WTC11 (cell line): Measurements from ENCODE around the gene THSD4. TPM values are rescaled to one million over a fixed set of nuclear protein-coding genes. Genes with fewer than 3 reads are reported as not detected.

Experiments used
- ATAC-seq: fragments of 200-7000 bp; cut with Tn5 transposase; 2 replicates; pipeline ENCODE4 v1.10.0; 2021; ENCODE audit warnings: mild to moderate bottlenecking, moderate library complexity
- CTCF ChIA-PET: fragments of 300-600 bp; sonication (Branson Sonifier 250); formaldehyde crosslinking; loops from one replicate; lab custom pipeline; 2021; ENCODE audit warnings: antibody characterized with exemption; lab: Charles Lee
- POLR2A ChIA-PET: fragments of 350-600 bp; sonication (Branson Sonifier 250); formaldehyde crosslinking; loops from one replicate; lab custom pipeline; 2021; ENCODE audit warnings: antibody characterized with exemption; lab: Charles Lee
- DNase-seq: peaks from one replicate; pipeline ENCODE4 v3.0.0; 2021; ENCODE audit warnings: low spot score
- H3K27ac Mint-ChIP-seq: 2 replicates; pipeline ENCODE4 v1.8.0; 2021; ENCODE audit warnings: mixed read lengths
- H3K27me3 Mint-ChIP-seq: 2 replicates; pipeline ENCODE4 v1.8.0; 2021; ENCODE audit warnings: low read depth, mild to moderate bottlenecking, moderate library complexity, mixed read lengths
- H3K36me3 Mint-ChIP-seq: 2 replicates; pipeline ENCODE4 v1.8.0; 2021; ENCODE audit warnings: mixed read lengths
- H3K4me1 Mint-ChIP-seq: 2 replicates; pipeline ENCODE4 v1.8.0; 2022; ENCODE audit warnings: mixed read lengths
- H3K4me3 Mint-ChIP-seq: 2 replicates; pipeline ENCODE4 v1.8.0; 2021; ENCODE audit warnings: mild to moderate bottlenecking, moderate library complexity, mixed read lengths
- H3K9me3 Mint-ChIP-seq: 2 replicates; pipeline ENCODE4 v1.8.0; 2021; ENCODE audit warnings: mixed read lengths
- ATF1 ChIP-seq: sonication (generic); formaldehyde crosslinking; IDR thresholded peaks from 2 replicates; pipeline ENCODE4 v1.8.1; 2023; ENCODE audit warnings: mild to moderate bottlenecking, moderate library complexity, missing genetic modification reagents
- E2F1 ChIP-seq: sonication (generic); formaldehyde crosslinking; IDR thresholded peaks from 2 replicates; pipeline ENCODE4 v1.8.0; 2022; ENCODE audit warnings: mild to moderate bottlenecking, missing genetic modification reagents
- EMX1 ChIP-seq: fragments of 250-450 bp; sonication (Bioruptor Pico); IDR thresholded peaks from 2 replicates; pipeline ENCODE4 v1.8.0; 2021; ENCODE audit warnings: mild to moderate bottlenecking
- GRHL2 ChIP-seq: fragments of 250-450 bp; sonication (Bioruptor Pico); IDR thresholded peaks from 2 replicates; pipeline ENCODE4 v1.8.0; 2022; ENCODE audit warnings: mild to moderate bottlenecking, moderate library complexity; ENCODE audit not compliant: insufficient replicate concordance, severe bottlenecking
- JAZF1 ChIP-seq: fragments of 250-450 bp; sonication (Bioruptor Pico); IDR thresholded peaks from 2 replicates; pipeline ENCODE4 v1.9.0; 2021; ENCODE audit warnings: moderate library complexity, mild to moderate bottlenecking, inconsistent platforms
- KAT7 ChIP-seq: sonication (generic); formaldehyde crosslinking; IDR thresholded peaks from 2 replicates; pipeline ENCODE4 v1.8.1; 2023; ENCODE audit warnings: missing genetic modification reagents, mild to moderate bottlenecking, borderline replicate concordance
- NR1H2 ChIP-seq: sonication (generic); formaldehyde crosslinking; IDR thresholded peaks from 2 replicates; pipeline ENCODE4 v1.9.0; 2021; ENCODE audit warnings: mild to moderate bottlenecking, moderate library complexity, missing genetic modification reagents
- OVOL2 ChIP-seq: fragments of 250-450 bp; sonication (Bioruptor Pico); IDR thresholded peaks from 2 replicates; pipeline ENCODE4 v1.9.0; 2021; ENCODE audit warnings: mild to moderate bottlenecking, borderline replicate concordance
- USF1 ChIP-seq: sonication (generic); formaldehyde crosslinking; IDR thresholded peaks from 2 replicates; pipeline ENCODE4 v1.8.0; 2022; ENCODE audit warnings: mild to moderate bottlenecking, missing genetic modification reagents
- ZBTB43 ChIP-seq: sonication (generic); formaldehyde crosslinking; IDR thresholded peaks from 2 replicates; pipeline ENCODE4 v1.8.1; 2023; ENCODE audit warnings: mild to moderate bottlenecking, missing genetic modification reagents
- ZNF263 ChIP-seq: sonication (generic); formaldehyde crosslinking; IDR thresholded peaks from 2 replicates; pipeline ENCODE4 v1.8.1; 2022; ENCODE audit warnings: low read depth, mild to moderate bottlenecking, moderate library complexity, missing genetic modification reagents
- total RNA-seq: library from RNA; stranded (reverse); gene quantifications from 3 replicates; pipeline ENCODE4 v1.2.3, GENCODE V29; 2021
- TF ChIP-seq, protein P1 (sequence below): sonication (generic); formaldehyde crosslinking; IDR thresholded peaks from 2 replicates; pipeline ENCODE4 v1.8.0; 2023; ENCODE audit warnings: missing genetic modification reagents, mild to moderate bottlenecking, borderline replicate concordance
- TF ChIP-seq, protein P2 (sequence below): sonication (generic); formaldehyde crosslinking; IDR thresholded peaks from 2 replicates; pipeline ENCODE4 v1.8.0; 2022; ENCODE audit warnings: missing genetic modification reagents
- TF ChIP-seq, protein P3 (sequence below): fragments of 250-450 bp; sonication (Bioruptor Pico); IDR thresholded peaks from 2 replicates; pipeline ENCODE4 v1.9.0; 2021; ENCODE audit warnings: mild to moderate bottlenecking
- TF ChIP-seq, protein P4 (sequence below): sonication (generic); formaldehyde crosslinking; IDR thresholded peaks from 2 replicates; pipeline ENCODE4 v1.8.0; 2022; ENCODE audit warnings: mild to moderate bottlenecking, missing genetic modification reagents

The THSD4 gene
- total RNA-seq, 1 experiment from 2014 or later = 7.8 TPM

- POLR2A ChIA-PET = interaction anchor here (0.7 kb wide), 1 partner anchor 264 kb away, joined by 3 read pairs; no protein-coding TSS in a partner anchor
- Mint-ChIP-seq H3K9me3 (no peaks in the 10 kb centered on the region), H3K27me3 (no peaks in the 10 kb centered on the region), H3K36me3 (no peaks in the 10 kb centered on the region), H3K27ac (no peak overlapping the region), H3K4me3 (no peak overlapping the region), H3K4me1 (peaks cover 20% of the 10 kb centered on the region)
- CTCF ChIA-PET = no interaction called here
- no peak for DNase-seq
- ATAC-seq = no peak
- no peak for TF ChIP-seq OVOL2 (CRISPR knock-in tag)
- no peak for TF ChIP-seq ZBTB43
- TF ChIP-seq EMX1 = no peak
- TF ChIP-seq KAT7 (CRISPR knock-in tag) = no peak
Measured at GRCh38 chr15:71328453-71328852, 213.2 kb downstream of the THSD4 start.

DNA sequence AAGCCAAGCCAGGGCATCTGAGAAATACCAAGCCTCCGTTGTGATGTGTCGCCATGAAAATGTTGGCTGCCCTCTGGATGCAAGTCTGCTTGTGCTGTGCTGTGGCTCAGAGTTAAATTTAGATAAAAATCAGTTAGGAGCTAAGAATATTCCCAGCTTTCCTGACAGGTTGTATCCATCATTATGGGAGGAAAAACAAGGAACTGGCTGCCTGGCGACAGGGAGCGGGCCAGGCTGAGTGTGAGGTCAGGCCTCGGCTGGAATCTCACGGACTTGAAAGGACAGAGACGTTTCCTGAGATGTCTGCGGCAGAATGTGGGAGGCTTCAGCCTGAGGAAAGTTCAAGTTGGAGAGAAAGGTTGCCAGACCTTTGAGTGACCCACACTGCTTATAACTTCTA is 213.8 kb downstream of the THSD4 start:
- TF ChIP-seq ZNF263 (CRISPR knock-in tag) (no peak), JAZF1 (CRISPR knock-in tag) (no peak), ATF1 (CRISPR knock-in tag) (no peak), USF1 (CRISPR knock-in tag) (no peak), EMX1 (no peak), NR1H2 (CRISPR knock-in tag) (no peak), GRHL2 (CRISPR knock-in tag) (no peak), E2F1 (no peak)
- TF ChIP-seq, protein P1, sequence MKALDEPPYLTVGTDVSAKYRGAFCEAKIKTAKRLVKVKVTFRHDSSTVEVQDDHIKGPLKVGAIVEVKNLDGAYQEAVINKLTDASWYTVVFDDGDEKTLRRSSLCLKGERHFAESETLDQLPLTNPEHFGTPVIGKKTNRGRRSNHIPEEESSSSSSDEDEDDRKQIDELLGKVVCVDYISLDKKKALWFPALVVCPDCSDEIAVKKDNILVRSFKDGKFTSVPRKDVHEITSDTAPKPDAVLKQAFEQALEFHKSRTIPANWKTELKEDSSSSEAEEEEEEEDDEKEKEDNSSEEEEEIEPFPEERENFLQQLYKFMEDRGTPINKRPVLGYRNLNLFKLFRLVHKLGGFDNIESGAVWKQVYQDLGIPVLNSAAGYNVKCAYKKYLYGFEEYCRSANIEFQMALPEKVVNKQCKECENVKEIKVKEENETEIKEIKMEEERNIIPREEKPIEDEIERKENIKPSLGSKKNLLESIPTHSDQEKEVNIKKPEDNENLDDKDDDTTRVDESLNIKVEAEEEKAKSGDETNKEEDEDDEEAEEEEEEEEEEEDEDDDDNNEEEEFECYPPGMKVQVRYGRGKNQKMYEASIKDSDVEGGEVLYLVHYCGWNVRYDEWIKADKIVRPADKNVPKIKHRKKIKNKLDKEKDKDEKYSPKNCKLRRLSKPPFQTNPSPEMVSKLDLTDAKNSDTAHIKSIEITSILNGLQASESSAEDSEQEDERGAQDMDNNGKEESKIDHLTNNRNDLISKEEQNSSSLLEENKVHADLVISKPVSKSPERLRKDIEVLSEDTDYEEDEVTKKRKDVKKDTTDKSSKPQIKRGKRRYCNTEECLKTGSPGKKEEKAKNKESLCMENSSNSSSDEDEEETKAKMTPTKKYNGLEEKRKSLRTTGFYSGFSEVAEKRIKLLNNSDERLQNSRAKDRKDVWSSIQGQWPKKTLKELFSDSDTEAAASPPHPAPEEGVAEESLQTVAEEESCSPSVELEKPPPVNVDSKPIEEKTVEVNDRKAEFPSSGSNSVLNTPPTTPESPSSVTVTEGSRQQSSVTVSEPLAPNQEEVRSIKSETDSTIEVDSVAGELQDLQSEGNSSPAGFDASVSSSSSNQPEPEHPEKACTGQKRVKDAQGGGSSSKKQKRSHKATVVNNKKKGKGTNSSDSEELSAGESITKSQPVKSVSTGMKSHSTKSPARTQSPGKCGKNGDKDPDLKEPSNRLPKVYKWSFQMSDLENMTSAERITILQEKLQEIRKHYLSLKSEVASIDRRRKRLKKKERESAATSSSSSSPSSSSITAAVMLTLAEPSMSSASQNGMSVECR (CRISPR knock-in tag) = no peak
- TF ChIP-seq, protein P2, sequence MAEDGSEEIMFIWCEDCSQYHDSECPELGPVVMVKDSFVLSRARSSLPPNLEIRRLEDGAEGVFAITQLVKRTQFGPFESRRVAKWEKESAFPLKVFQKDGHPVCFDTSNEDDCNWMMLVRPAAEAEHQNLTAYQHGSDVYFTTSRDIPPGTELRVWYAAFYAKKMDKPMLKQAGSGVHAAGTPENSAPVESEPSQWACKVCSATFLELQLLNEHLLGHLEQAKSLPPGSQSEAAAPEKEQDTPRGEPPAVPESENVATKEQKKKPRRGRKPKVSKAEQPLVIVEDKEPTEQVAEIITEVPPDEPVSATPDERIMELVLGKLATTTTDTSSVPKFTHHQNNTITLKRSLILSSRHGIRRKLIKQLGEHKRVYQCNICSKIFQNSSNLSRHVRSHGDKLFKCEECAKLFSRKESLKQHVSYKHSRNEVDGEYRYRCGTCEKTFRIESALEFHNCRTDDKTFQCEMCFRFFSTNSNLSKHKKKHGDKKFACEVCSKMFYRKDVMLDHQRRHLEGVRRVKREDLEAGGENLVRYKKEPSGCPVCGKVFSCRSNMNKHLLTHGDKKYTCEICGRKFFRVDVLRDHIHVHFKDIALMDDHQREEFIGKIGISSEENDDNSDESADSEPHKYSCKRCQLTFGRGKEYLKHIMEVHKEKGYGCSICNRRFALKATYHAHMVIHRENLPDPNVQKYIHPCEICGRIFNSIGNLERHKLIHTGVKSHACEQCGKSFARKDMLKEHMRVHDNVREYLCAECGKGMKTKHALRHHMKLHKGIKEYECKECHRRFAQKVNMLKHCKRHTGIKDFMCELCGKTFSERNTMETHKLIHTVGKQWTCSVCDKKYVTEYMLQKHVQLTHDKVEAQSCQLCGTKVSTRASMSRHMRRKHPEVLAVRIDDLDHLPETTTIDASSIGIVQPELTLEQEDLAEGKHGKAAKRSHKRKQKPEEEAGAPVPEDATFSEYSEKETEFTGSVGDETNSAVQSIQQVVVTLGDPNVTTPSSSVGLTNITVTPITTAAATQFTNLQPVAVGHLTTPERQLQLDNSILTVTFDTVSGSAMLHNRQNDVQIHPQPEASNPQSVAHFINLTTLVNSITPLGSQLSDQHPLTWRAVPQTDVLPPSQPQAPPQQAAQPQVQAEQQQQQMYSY = no peak
- TF ChIP-seq, protein P3, sequence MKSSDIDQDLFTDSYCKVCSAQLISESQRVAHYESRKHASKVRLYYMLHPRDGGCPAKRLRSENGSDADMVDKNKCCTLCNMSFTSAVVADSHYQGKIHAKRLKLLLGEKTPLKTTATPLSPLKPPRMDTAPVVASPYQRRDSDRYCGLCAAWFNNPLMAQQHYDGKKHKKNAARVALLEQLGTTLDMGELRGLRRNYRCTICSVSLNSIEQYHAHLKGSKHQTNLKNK (CRISPR knock-in tag) = no peak
- TF ChIP-seq, protein P4, sequence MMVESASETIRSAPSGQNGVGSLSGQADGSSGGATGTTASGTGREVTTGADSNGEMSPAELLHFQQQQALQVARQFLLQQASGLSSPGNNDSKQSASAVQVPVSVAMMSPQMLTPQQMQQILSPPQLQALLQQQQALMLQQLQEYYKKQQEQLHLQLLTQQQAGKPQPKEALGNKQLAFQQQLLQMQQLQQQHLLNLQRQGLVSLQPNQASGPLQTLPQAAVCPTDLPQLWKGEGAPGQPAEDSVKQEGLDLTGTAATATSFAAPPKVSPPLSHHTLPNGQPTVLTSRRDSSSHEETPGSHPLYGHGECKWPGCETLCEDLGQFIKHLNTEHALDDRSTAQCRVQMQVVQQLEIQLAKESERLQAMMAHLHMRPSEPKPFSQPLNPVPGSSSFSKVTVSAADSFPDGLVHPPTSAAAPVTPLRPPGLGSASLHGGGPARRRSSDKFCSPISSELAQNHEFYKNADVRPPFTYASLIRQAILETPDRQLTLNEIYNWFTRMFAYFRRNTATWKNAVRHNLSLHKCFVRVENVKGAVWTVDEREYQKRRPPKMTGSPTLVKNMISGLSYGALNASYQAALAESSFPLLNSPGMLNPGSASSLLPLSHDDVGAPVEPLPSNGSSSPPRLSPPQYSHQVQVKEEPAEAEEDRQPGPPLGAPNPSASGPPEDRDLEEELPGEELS (CRISPR knock-in tag) = no peak
- CTCF ChIA-PET = no interaction called here
- Mint-ChIP-seq H3K4me1 (peaks cover 20% of the 10 kb centered on the region), H3K27ac (no peak overlapping the region), H3K27me3 (no peaks in the 10 kb centered on the region), H3K9me3 (no peaks in the 10 kb centered on the region), H3K4me3 (no peak overlapping the region), H3K36me3 (no peaks in the 10 kb centered on the region)
- POLR2A ChIA-PET = interaction anchor here (0.6 to 0.7 kb wide), 2 partner anchors 11 to 263 kb away, joined by 3 to 4 read pairs; no protein-coding TSS in a partner anchor
- DNase-seq (no peak), ATAC-seq (no peak)
